Hepatocyte (in vitro differentiated cells): ENCODE measurements around the gene GMDS. TPM values are rescaled to one million over a fixed set of nuclear protein-coding genes. Genes with fewer than 3 reads are reported as not detected.

Experiments used
- DNase-seq: peaks from one replicate; pipeline ENCODE4 v3.0.0-alpha.2; 2016; ENCODE audit warnings: low spot score
- H2AFZ ChIP-seq: fragments of 200-600 bp; sonication (generic); 2 replicates; pipeline ENCODE4 v1.6.0; 2016; ENCODE audit warnings: antibody characterized with exemption, mild to moderate bottlenecking
- H3K27ac ChIP-seq: fragments of 200-600 bp; sonication (generic); 2 replicates; pipeline ENCODE4 v1.5.1; 2016; ENCODE audit warnings: mild to moderate bottlenecking
- H3K27me3 ChIP-seq: fragments of 200-600 bp; sonication (generic); 2 replicates; pipeline ENCODE4 v1.6.1; 2016
- H3K36me3 ChIP-seq: fragments of 200-600 bp; sonication (generic); replicated peaks from 2 replicates; pipeline ENCODE4 v1.5.1; 2016; ENCODE audit warnings: low read depth; ENCODE audit not compliant: insufficient read depth
- H3K4me1 ChIP-seq: fragments of 200-600 bp; sonication (generic); 2 replicates; pipeline ENCODE4 v1.5.1; 2016; ENCODE audit warnings: mild to moderate bottlenecking, moderate library complexity; ENCODE audit not compliant: insufficient read depth
- H3K4me2 ChIP-seq: fragments of 200-600 bp; sonication (generic); 2 replicates; pipeline ENCODE4 v1.6.0; 2016
- H3K4me3 ChIP-seq: fragments of 200-600 bp; sonication (generic); 2 replicates; pipeline ENCODE4 v1.5.1; 2016; ENCODE audit warnings: mild to moderate bottlenecking
- H3K79me2 ChIP-seq: fragments of 200-600 bp; sonication (generic); 2 replicates; pipeline ENCODE4 v1.6.0; 2017; ENCODE audit warnings: mild to moderate bottlenecking
- H3K9me2 ChIP-seq: fragments of 200-600 bp; sonication (generic); replicated peaks from 2 replicates; pipeline ENCODE4 v1.6.0; 2017; ENCODE audit warnings: mild to moderate bottlenecking; ENCODE audit not compliant: insufficient read depth
- H3K9me3 ChIP-seq: fragments of 200-600 bp; sonication (generic); 2 replicates; pipeline ENCODE4 v1.5.1; 2016; ENCODE audit warnings: low read depth, mild to moderate bottlenecking
- H4K20me1 ChIP-seq: fragments of 200-600 bp; sonication (generic); 2 replicates; pipeline ENCODE4 v1.6.0; 2016; ENCODE audit warnings: mild to moderate bottlenecking; ENCODE audit not compliant: insufficient read depth, poor library complexity, severe bottlenecking
- CTCF ChIP-seq: fragments of 200-600 bp; sonication (generic); IDR thresholded peaks from 2 replicates; pipeline ENCODE4 v1.5.1; 2016; ENCODE audit warnings: antibody characterized with exemption, mild to moderate bottlenecking; ENCODE audit not compliant: poor library complexity
- EZH2 ChIP-seq: fragments of 200-600 bp; sonication (generic); IDR thresholded peaks from 2 replicates; pipeline ENCODE4 v1.6.1; 2016; ENCODE audit warnings: antibody characterized with exemption, mild to moderate bottlenecking, borderline replicate concordance
- EZH2phosphoT487 ChIP-seq: fragments of 200-600 bp; sonication (generic); IDR thresholded peaks from one replicate; pipeline ENCODE4 v1.6.1; 2018; ENCODE audit warnings: antibody characterized with exemption, mild to moderate bottlenecking, low read depth, moderate library complexity; ENCODE audit not compliant: unreplicated experiment, severe bottlenecking
- WGBS: methylation state at CpG from one replicate; pipeline ENCODE4 v1.1.6; 2016; ENCODE audit warnings: low lambda C conversion rate; ENCODE audit errors: missing lambda C conversion rate; 5-methylcytosine and 5-hydroxymethylcytosine counted together
- polyA plus RNA-seq: library from polyadenylated mRNA; unstranded; fragments of >200 nt; fragmentation: Nextera tagmentation; extraction: Ambion mirVana; gene quantifications from 2 replicates; pipeline ENCODE4 v1.2.1, GENCODE V29; 2016
- total RNA-seq: library from RNA; depleted of rRNA; stranded (reverse); fragments of >200 nt; gene quantifications from 2 replicates; pipeline ENCODE4 v1.2.3, GENCODE V29; 2014

Gene GMDS
- total and polyA plus RNA-seq, 2 experiments from 2014 or later, result 20.7 to 32.6 TPM

GRCh38 chr6:1686117-1687098, 559.0 kb downstream of the GMDS start:
- no peaks in the 10 kb centered on the region for H3K79me2 ChIP-seq
- no peak overlapping the region for H2AFZ ChIP-seq
- H4K20me1 ChIP-seq, result no peaks in the 10 kb centered on the region
- H3K36me3 ChIP-seq, result no peaks in the 10 kb centered on the region
- H3K27me3 ChIP-seq, result no peaks in the 10 kb centered on the region
- H3K4me3 ChIP-seq, result no peak overlapping the region
- H3K4me2 ChIP-seq, result no peak overlapping the region
- H3K4me1 ChIP-seq, result no peaks in the 10 kb centered on the region
- no peak for DNase-seq
- H3K27ac ChIP-seq, result no peak overlapping the region
- WGBS, result 73% methylated on average over 9 of the region's 9 CpGs
- H3K9me2 ChIP-seq, result no peaks in the 10 kb centered on the region
- TF ChIP-seq EZH2phosphoT487 (no peak), CTCF (peak; percentile 20)
- no peaks in the 10 kb centered on the region for H3K9me3 ChIP-seq

- no peak overlapping the region for H2AFZ ChIP-seq
- no peaks in the 10 kb centered on the region for H4K20me1 ChIP-seq
- WGBS, result 52% methylated on average over 2 of the region's 2 CpGs
- no peaks in the 10 kb centered on the region for H3K27me3 ChIP-seq
- no peak overlapping the region for H3K4me3 ChIP-seq
- no peak for DNase-seq
- no peak overlapping the region for H3K4me2 ChIP-seq
- no peaks in the 10 kb centered on the region for H3K79me2 ChIP-seq
- H3K9me3 ChIP-seq, result no peaks in the 10 kb centered on the region
- H3K4me1 ChIP-seq, result no peaks in the 10 kb centered on the region
- H3K9me2 ChIP-seq, result no peaks in the 10 kb centered on the region
- TF ChIP-seq CTCF (no peak), EZH2phosphoT487 (no peak), EZH2 (no peak)
- H3K36me3 ChIP-seq, result no peaks in the 10 kb centered on the region
- H3K27ac ChIP-seq, result no peak overlapping the region
Measured at GRCh38 chr6:1679688-1680068, 565.7 kb downstream of the GMDS start.

GRCh38 chr6:1679031-1679687, 566.2 kb downstream of the GMDS start:
- Histone ChIP-seq H3K36me3 (no peaks in the 10 kb centered on the region), H3K4me3 (no peak overlapping the region), H3K27me3 (no peaks in the 10 kb centered on the region), H3K9me2 (no peaks in the 10 kb centered on the region), H3K4me1 (no peaks in the 10 kb centered on the region), H3K4me2 (no peak overlapping the region), H3K9me3 (no peaks in the 10 kb centered on the region), H3K79me2 (no peaks in the 10 kb centered on the region), H2AFZ (no peak overlapping the region), H3K27ac (no peak overlapping the region), H4K20me1 (no peaks in the 10 kb centered on the region)
- TF ChIP-seq EZH2phosphoT487 (no peak), CTCF (no peak), EZH2 (no peak)
- DNase-seq, result no peak
- 83% methylated on average over 13 of the region's 13 CpGs for WGBS
